AG04450 (cell line): ENCODE measurements around the gene ASIC3. TPM values are rescaled to one million over a fixed set of nuclear protein-coding genes. Genes with fewer than 3 reads are reported as not detected.

ENCODE experiments used
- CTCF ChIA-PET: fragments of 300-600, 350-600 bp; formaldehyde crosslinking; extraction: SDS; loops from one replicate; lab custom pipeline; 2022; ENCODE audit warnings: antibody characterized with exemption, inconsistent platforms; lab: Charles Lee
- POLR2A ChIA-PET: fragments of 350-600 bp; formaldehyde crosslinking; extraction: SDS; loops from one replicate; lab custom pipeline; 2021; ENCODE audit warnings: antibody characterized with exemption, inconsistent platforms; lab: Yijun Ruan, JAX
- DNase-seq: peaks from one replicate; pipeline ENCODE4 v3.0.0-alpha.2; 2011; ENCODE audit warnings: low read depth, low spot score
- H3K27ac ChIP-seq: one replicate; pipeline ENCODE4 v1.5.1; 2012; ENCODE audit warnings: low read depth, low read length, control low read depth
- H3K27me3 ChIP-seq: one replicate; pipeline ENCODE4 v1.6.0; 2012; ENCODE audit warnings: low read length; ENCODE audit not compliant: control insufficient read depth, insufficient read depth
- H3K4me3 ChIP-seq: 2 replicates; pipeline ENCODE4 v1.5.1; 2011; ENCODE audit warnings: mild to moderate bottlenecking, low read depth, low read length, control low read depth
- H3K9me3 ChIP-seq: 2 replicates; pipeline ENCODE4 v1.5.1; 2012; ENCODE audit warnings: low read length; ENCODE audit not compliant: control insufficient read depth, insufficient read depth
- polyA plus RNA-seq: library from polyadenylated mRNA; depleted of rRNA; stranded (reverse); fragments of >200 nt; gene quantifications from 2 replicates; pipeline ENCODE4 v1.2.3, GENCODE V29; 2011
- TF ChIP-seq, protein P1 (sequence below): IDR thresholded peaks from 2 replicates; pipeline ENCODE4 v1.5.1; 2011; ENCODE audit warnings: low read depth, low read length, control low read depth, inconsistent platforms

Gene ASIC3
- polyA plus RNA-seq, 1 experiment: 0.07 TPM

DNA sequence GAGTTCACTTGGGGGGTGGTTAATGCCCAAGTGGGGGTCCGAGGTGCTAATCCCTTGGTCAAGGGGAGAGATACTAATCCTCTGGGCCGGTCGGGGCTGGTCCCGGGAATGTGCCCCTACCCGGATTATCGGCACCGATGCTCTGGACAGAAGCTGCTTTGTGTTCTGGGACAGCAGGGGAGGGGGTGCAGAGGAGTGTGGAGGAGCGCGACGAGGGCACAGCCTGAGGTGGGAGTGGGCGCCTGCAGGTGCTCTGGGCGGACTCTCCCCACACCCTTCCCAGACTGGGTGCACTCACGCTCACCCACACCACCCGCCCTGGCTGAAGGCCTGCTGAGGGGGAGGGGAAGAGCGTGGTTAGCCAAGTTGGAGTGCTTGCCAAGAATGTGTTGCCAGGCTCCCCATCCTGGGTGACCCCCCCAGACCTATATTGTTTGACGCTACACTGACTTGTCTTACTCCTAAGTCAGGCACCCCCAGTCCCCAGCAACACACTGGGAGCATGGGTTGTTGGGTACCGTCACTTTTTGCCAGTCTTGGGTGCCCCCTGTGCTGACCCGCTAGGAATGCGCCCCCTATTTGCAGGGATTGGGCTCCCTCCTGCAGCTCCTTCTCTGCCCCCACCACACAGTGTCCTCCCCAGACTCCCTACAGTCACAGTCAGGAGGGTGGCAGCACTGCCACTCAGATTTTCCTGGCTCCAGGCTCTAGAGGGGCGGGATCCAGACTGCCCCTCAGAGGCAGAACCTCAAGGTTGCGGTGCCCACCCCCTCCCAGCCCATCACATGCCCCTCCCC is 12.3 kb downstream of the ASIC3 start:
- peak overlapping the region; percentile 76 for H3K4me3 ChIP-seq
- DNase-seq: no peak
- POLR2A ChIA-PET: interaction anchor here (0.8 kb wide), 1 partner anchor 20 kb away, joined by 4 read pairs; the partner anchor contains the start of gene FASTK
- no peaks in the 10 kb centered on the region for H3K27me3 ChIP-seq
- peak overlapping the region; percentile 21 for H3K27ac ChIP-seq
- TF ChIP-seq, protein P1, sequence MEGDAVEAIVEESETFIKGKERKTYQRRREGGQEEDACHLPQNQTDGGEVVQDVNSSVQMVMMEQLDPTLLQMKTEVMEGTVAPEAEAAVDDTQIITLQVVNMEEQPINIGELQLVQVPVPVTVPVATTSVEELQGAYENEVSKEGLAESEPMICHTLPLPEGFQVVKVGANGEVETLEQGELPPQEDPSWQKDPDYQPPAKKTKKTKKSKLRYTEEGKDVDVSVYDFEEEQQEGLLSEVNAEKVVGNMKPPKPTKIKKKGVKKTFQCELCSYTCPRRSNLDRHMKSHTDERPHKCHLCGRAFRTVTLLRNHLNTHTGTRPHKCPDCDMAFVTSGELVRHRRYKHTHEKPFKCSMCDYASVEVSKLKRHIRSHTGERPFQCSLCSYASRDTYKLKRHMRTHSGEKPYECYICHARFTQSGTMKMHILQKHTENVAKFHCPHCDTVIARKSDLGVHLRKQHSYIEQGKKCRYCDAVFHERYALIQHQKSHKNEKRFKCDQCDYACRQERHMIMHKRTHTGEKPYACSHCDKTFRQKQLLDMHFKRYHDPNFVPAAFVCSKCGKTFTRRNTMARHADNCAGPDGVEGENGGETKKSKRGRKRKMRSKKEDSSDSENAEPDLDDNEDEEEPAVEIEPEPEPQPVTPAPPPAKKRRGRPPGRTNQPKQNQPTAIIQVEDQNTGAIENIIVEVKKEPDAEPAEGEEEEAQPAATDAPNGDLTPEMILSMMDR: no peak
- CTCF ChIA-PET: interaction anchor here (0.6 to 1.3 kb wide), 7 partner anchors 16 to 87 kb away, joined by 3 to 8 read pairs (median 3); no protein-coding TSS in a partner anchor
- no peaks in the 10 kb centered on the region; the same call in 1 of the 2 replicates for H3K9me3 ChIP-seq

DNA sequence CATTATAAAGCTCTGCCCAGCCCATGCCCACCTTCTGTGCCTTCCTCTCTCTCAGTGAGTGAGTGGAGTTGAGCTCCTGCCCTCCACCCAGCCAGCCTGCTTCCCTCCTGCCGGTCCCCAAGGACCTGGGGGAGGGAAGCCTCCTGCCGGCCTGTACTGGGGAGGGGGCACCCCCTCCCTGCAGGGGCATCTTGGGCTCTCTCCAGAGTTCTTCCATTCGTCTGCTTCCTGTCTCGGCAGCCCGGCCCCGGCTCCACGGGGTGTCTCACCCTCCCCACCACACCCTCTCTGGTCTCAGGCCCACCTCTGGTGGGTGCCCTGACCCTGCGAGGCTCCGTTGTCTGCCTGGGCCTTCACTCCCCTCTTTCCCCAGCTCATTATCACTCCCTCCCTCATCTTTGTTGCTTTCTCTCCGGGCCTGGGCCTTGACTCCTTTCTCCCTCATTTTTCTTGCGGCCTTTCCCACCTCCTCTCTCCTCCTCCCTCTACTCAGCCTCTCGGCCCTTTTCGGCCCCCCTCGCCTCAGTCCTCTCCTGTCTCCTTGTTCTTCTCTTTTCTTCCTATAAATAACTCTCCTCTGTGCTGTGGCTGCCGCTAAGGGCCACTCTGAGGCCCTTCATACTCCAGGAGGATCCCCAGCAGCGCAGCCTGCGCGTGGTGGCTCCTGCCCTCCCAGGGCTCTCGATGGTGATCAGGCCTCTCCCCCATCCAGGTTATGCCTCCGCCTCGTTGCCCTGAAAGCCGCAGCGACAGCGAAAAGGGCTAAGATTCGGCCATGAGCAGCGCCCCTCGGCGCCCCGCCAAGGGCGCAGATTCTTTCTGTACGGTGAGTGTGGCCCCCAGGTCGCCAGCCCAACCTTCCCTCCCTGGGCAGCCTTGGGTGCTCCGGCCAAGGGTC is 13.1 kb downstream of the ASIC3 start:
- peak overlapping the region; percentile 76 for H3K4me3 ChIP-seq
- DNase-seq: no peak
- ChIA-PET CTCF (interaction anchor here (0.6 to 0.7 kb wide), 4 partner anchors 15 to 88 kb away, joined by 3 to 8 read pairs (median 3); no protein-coding TSS in a partner anchor), POLR2A (interaction anchor here (0.6 to 1.0 kb wide), 3 partner anchors 19 to 28 kb away, joined by 3 to 4 read pairs (median 4); partner anchors contain the start of gene FASTK)
- H3K9me3 ChIP-seq: no peaks in the 10 kb centered on the region; the same call in 1 of the 2 replicates
- H3K27me3 ChIP-seq: no peaks in the 10 kb centered on the region
- TF ChIP-seq, protein P1: no peak
- H3K27ac ChIP-seq: peak overlapping the region; percentile 52

DNA sequence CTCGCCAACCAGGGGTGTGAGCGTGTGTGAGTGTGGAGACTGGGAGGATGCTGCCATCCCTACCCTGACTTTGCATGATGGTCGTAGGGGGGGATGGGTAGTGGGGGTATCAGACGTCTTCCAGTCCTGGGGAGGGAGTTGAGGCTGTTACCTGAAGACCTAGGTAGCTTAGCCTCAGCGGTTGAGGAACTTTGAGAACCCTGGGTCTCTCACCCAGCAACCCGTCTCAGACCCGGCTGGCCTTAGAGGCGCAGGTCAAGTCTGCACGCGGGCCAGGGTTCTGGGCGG is 13.7 kb downstream of the ASIC3 start:
- TF ChIP-seq, protein P1: no peak
- Histone ChIP-seq H3K9me3 (no peaks in the 10 kb centered on the region; the same call in 1 of the 2 replicates), H3K27me3 (no peaks in the 10 kb centered on the region), H3K27ac (peak overlapping the region; percentile 52), H3K4me3 (peak overlapping the region; percentile 22; the same call in 1 of the 2 replicates)
- CTCF ChIA-PET: interaction anchor here (1.8 kb wide), 1 partner anchor 49 kb away, joined by 11 read pairs; no protein-coding TSS in a partner anchor
- POLR2A ChIA-PET: interaction anchor here (0.6 to 1.0 kb wide), 3 partner anchors 19 to 28 kb away, joined by 3 to 4 read pairs (median 4); partner anchors contain the start of gene FASTK
- DNase-seq: no peak

DNA sequence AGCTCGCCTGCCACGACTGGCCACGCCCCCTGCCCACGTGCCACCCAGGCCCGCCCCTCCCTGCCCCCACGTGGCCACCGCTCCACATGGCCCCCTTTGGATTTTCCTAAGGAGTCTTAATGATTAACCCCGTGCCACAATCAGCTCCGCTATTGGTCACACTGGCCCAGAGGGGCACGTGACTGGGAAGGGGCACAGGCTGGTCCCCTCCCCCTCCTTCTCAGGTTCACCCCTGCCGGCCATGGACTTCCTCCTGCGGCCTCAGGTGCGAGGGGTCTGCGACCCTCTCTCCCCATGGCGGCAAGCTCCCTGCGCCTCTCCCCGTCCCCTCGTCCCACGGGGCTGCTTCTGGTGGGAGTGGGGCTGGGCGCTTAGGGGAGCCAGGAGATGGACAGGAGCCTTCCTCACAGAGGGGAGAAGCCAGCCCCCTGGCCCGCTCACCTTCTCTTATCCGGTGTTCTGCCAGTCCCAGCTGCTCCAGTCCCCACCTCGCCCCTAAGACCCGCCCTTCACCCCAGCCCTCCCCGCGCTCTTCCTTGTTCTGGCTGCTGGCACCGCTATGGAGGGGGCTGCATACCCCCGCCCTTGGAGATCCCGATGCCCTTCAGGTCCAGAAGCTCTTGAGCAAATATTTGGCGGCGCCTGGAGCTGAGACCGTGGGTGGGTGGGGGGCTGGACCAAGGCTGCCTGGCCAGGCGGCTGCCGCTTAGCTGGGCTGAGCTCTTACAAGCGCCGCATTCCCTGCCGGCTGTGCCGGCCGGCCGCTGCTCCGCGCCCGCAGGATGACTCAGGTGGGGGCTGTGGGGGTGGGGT is 14.3 kb downstream of the ASIC3 start:
- peak overlapping the region; percentile 77 for H3K27ac ChIP-seq
- peak overlapping the region; percentile 27 for H3K4me3 ChIP-seq
- TF ChIP-seq, protein P1: no peak
- no peaks in the 10 kb centered on the region; the same call in 1 of the 2 replicates for H3K9me3 ChIP-seq
- ChIA-PET CTCF (interaction anchor here (0.7 to 1.8 kb wide), 5 partner anchors 14 to 100 kb away, joined by 3 to 11 read pairs (median 5); partner anchors contain the start of gene ASIC3), POLR2A (interaction anchor here (0.6 to 2.0 kb wide), 6 partner anchors 18 to 52 kb away, joined by 3 to 9 read pairs (median 4); partner anchors contain the start of genes ABCB8, AGAP3 and FASTK)
- DNase-seq: no peak
- H3K27me3 ChIP-seq: no peaks in the 10 kb centered on the region
